GM12874 (cell line): ENCODE data around the gene TMEM190.

Experiments
- CTCF ChIP-seq: IDR thresholded peaks from 2 replicates; pipeline ENCODE4 v1.5.1; 2011; ENCODE audit warnings: low read depth, mild to moderate bottlenecking, control low read depth, low read length, moderate library complexity; ENCODE audit not compliant: insufficient read depth

The TMEM190 gene

GRCh38 chr19:55341595-55342531 is 34.8 kb upstream of the TMEM190 start:
- no peak for TF ChIP-seq CTCF

GRCh38 chr19:55344444-55344843 is 32.2 kb upstream of the TMEM190 start:
- TF ChIP-seq CTCF, result no peak

- TF ChIP-seq CTCF, result no peak
Observed at GRCh38 chr19:55345101-55345817, 31.4 kb upstream of the TMEM190 start.

GRCh38 chr19:55345818-55346724 is 30.6 kb upstream of the TMEM190 start:
- TF ChIP-seq CTCF, result no peak

GRCh38 chr19:55346725-55347441 is 29.7 kb upstream of the TMEM190 start:
- TF ChIP-seq CTCF, result no peak

- no peak for TF ChIP-seq CTCF
Observed at GRCh38 chr19:55347442-55348009, 29.1 kb upstream of the TMEM190 start.
